Fibroblast of skin of right quadriceps (primary cell): ENCODE results near the gene PRKAG2.
"Not testable (repeated sequence)": the region's sequence is repeated elsewhere in the genome, so short reads cannot be mapped to it uniquely, and the experiment has no call there.

Experiments used
- DNase-seq: peaks from one replicate; pipeline ENCODE4 v3.0.0-alpha.2; 2013

PRKAG2 gene

DNA sequence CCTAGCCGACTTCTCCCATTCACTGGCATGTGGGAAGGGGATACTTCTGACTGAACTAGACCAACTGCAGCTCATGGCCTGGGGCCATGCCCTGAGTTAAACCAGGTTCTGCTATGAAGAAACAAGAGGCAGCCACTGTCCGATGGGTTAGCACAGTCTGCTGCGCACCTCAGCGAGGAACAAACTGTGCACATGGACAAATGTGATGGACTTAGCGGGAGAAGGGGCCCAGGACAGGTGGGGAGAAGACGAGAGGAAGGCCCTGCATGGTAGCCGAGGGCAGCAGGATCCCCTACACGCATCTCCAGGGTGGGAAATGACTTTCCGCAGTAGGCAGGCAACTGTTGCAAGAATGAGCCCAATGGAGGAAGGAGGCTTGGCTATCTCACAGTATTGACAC is 115.0 kb downstream of the PRKAG2 start:
- no peak for DNase-seq

- no peak for DNase-seq
Observed at GRCh38 chr7:151761231-151761630, 115.7 kb downstream of the PRKAG2 start.

DNA sequence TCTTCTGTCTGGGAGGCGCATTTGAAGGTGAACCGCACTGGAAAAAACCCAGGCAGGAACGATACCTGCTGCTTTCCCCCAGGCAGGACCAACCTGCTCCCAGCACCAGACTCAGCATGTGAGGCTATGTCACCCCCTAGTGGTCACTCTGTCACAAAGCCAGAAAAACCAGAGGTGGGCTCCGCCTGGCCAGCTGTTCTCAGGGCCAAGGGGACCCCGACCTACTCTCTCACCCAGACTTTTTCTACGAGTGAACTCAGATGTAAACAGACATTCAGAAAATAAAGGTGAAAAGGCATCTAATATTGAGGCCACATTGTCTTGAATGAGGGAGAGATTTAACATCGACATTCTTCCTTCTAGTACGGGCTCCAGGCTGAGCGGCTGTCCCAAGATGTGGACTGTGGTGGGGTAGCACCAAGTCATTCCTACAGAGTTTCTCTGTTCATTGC is 117.3 kb downstream of the PRKAG2 start:
- peak; percentile 64 for DNase-seq

GRCh38 chr7:151758622-151759540 is 118.0 kb downstream of the PRKAG2 start:
- no peak for DNase-seq

DNA sequence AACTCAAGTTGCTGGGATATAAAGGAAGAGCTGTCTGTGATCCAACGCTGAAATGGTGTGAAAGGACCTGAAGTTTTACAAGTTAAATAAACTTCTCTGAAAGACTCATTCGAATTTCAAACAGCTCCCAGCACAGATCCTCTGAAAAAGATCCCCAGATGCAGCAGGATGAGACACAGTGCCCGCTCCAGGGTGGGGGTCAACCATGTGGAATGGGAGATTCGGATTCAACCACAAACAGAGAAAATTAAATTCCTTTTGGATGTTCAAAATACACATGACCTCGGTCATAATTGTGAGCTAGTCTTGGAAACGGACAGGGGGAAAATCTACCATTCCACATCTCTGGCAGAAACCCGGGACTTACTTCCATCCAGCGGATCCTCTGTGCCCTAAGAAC is 119.6 kb downstream of the PRKAG2 start:
- DNase-seq, result peak; percentile 77

- no peak for DNase-seq
Observed at GRCh38 chr7:151756866-151757265, 120.0 kb downstream of the PRKAG2 start.

- DNase-seq, result peak; percentile 62
Observed at GRCh38 chr7:151756076-151756731, 120.7 kb downstream of the PRKAG2 start.

DNA sequence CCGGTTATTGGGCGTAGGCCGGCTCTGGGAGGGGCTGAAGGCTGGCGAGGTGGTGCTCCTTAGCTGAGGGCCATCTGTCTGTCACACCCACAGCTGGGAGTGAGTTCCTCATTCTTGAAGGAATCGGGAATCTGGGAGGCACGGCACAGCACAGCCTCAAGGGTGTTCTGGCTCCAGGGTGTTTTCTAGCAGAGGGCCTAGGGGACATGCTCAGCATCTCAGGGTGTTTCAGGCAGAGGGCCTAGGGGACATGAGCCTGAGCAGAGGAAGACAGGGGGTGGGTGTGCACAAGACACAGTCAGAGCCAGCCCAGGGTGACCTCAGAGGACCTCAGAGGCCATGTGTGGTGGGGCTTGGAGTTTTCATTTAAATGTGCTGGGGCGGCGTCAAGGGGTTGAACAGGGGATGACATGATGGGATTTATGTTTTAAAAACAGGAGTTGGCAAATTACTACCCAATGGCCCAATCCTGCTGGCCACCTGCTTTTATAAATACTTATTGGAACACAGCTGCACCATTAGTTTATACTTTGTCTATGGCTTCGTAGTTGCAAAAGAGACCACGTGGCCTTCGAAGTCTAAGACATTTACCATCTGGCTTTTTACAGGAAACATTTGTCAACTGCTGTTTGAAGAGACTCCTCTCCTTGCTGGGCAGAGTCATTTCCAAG is 121.6 kb downstream of the PRKAG2 start:
- peak; percentile 35 for DNase-seq

DNA sequence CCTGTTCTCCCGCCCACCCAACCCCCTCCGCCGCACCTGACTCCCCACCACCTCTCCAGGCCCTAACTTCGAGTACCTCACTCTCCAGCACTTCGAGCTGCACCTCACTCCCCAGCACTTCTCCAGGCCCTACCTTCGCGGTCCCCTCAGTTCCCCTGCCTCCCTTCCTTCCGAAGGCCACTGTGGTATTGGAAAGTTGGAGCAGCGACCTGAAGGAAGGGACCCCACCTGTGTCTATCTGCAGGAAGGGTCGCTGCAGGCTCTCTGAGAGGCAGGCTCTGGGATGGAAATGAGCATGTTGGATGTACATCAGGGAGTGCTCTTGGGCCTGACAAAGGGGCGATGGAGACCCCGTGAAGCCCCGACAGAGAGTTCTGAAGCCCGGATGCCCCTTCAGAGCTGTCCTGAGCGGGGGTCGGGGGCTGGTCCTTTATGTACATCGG is 122.2 kb downstream of the PRKAG2 start:
- DNase-seq, result no peak

GRCh38 chr7:151754142-151754590 is 122.7 kb downstream of the PRKAG2 start:
- DNase-seq, result peak; percentile 99

DNA sequence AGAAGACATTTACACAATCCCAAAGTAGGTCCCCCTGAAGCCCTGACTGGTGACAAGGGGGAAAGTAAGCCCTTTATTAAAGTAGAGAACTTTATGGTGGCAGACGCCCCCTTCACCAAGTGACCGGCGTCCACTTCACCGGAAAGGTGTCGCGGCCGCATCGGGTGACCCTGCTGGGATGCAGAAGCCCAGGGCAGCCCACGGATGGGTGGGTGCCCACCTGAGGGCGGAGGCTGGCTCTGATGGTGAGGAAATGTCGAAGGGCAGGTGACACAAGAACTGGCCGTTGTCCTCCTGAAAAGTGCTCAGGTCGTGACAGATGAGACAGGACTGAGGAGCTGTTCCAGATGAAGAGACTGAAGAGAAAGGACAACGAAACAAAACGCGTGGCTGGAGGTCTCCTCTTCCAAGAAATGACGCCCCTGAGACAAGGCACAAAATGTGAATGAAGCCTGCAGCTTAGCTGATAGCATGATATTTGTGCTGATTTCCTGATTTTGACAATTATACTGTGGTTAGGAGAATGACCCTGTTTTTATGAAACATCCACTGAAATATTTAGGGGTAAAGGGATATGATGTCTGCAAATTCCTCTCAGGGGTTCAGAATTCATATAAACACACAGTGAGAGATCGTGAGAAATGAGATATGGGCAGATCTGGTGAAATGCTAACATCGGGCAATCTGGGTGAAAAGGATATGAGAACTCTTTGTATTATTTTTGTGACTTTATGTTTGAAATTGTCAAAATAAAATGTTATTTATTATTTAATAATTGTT is 123.9 kb downstream of the PRKAG2 start:
- peak; percentile 63 for DNase-seq

DNA sequence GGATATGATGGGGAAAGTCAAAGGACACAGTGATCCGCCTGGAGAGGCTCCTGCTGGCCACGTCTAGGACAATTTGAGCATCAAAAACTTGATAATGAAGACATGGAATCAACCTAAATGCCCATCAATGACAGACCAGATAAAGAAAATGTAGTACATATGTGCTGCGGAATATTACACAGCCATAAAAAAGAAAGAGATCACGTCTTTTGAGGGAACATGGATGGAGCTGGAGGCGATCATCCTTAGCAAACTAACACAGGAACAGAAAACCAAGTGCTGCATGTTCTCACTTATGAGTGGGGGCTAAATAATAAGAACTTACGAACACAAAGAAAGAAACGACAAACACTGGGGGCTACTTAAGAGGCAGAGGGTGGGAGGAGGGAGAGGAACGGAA is 124.9 kb downstream of the PRKAG2 start:
- no peak for DNase-seq

- no peak for DNase-seq
Observed at GRCh38 chr7:151748733-151749132, 128.2 kb downstream of the PRKAG2 start.

GRCh38 chr7:151748021-151748420 is 128.9 kb downstream of the PRKAG2 start:
- not testable (repeated sequence) for DNase-seq

DNA sequence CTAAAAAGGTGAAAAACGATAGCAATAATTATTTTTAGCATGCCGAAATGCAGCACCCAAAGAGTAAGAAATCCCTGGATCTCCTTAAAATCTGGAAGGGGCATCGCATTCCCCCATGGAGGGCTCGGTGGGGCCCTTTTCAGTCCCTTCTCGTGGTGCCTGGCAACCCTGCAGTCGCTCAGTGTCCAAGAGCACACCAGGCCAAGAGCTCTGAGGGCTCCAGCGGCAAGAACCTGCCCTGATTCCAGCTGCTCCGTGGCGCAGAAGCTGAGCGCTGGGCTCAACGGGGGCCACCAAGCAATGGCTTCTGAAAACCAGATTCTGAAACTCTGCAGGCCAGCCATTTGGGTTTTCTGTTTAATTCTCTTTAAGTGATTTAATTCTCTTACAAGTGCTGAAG is 131.2 kb downstream of the PRKAG2 start:
- DNase-seq, result no peak

- DNase-seq, result peak; percentile 50
Observed at GRCh38 chr7:151744656-151745638, 132.0 kb downstream of the PRKAG2 start.

DNA sequence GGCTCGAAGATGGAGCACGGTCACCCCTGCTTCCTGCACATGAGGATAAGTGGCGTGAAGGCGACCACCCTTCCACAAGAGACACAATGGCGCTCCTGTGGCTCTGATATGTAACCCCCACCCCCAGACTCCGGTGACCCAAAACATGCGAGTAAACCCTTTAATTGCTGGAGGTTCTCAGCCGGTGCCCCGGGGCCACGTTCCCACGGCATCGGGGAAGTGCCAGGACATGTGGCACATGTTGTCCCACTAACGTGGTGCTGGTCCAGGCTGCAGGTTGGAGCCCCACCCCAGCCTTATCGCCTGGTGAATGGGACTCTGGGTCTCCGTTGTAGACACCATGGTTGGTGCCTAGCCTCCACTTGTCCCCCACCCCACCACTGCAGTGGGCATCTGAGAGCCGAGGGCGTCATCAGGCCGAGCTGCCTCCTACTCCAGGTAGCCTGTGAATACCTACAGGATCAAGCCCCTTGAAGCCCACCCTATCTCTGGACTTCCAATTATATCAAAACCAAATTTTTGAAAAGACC is 132.8 kb downstream of the PRKAG2 start:
- DNase-seq, result no peak

GRCh38 chr7:151743481-151743983 is 133.4 kb downstream of the PRKAG2 start:
- no peak for DNase-seq

GRCh38 chr7:151742713-151743480 is 134.0 kb downstream of the PRKAG2 start:
- peak; percentile 42 for DNase-seq

DNA sequence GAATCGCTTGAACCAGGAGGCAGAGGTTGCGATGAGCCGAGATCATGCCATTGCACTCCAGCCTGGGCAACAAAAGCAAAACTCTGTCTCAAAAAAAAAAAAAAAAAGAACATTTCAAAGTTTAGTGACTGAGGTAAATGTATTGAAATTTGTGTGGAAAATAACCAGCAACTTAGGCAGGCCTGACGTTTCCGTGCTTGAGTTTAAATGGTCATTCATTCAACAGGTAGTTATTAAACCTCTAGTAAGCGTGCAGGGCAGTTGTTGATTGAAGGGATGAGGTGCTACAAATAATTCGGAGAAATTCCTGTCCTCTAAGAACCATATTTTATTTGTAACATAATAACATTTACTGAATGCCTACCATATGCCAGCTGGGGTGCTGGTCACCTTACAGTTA is 135.3 kb downstream of the PRKAG2 start:
- DNase-seq, result no peak
